HCT116 (cell line): Measurements from ENCODE around the gene MACF1. TPM values are rescaled to one million over a fixed set of nuclear protein-coding genes. Genes with fewer than 3 reads are reported as not detected.

Source experiments
- ATAC-seq: fragments of 200-7000 bp; cut with Tn5 transposase; 2 replicates; pipeline ENCODE4 v1.9.1; 2020; ENCODE audit warnings: mild to moderate bottlenecking, moderate library complexity
- BruUV-seq: library from RNA; stranded (reverse); fragments of 400-500 nt; replicated peaks from 2 replicates; lab custom pipeline; 2021; lab: Mats Ljungman, UMichigan
- CTCF ChIA-PET: fragments of 300-600 bp; sonication (Branson Sonifier 250); formaldehyde crosslinking; loops from one replicate; lab custom pipeline; 2021; ENCODE audit warnings: antibody characterized with exemption; lab: Charles Lee
- POLR2A ChIA-PET: fragments of 300-600, 350-600 bp; sonication (Branson Sonifier 250); formaldehyde crosslinking; loops from one replicate; lab custom pipeline; 2021; ENCODE audit warnings: antibody characterized with exemption; lab: Charles Lee
- RAD21 ChIA-PET, 2 experiments: fragments of 300-600 bp; sonication (Branson Sonifier 250); formaldehyde crosslinking; loops; one replicate each; lab custom pipeline; 2023; ENCODE audit warnings: low total read pairs in 2 of 2; ENCODE audit not compliant: uncharacterized antibody in 2 of 2, unreplicated experiment in 2 of 2, low non-redundant PET in 1 of 2; lab: Charles Lee
- DNase-seq: peaks from one replicate; pipeline ENCODE4 v3.0.0-alpha.2; 2010; ENCODE audit warnings: low read depth, low spot score
- H2AFZ ChIP-seq: fragments of 200-600 bp; shearing (Covaris generic), sonication (generic); 2 replicates; pipeline ENCODE4 v1.6.1; 2017; ENCODE audit warnings: low read depth, mixed run types, mixed read lengths, antibody characterized with exemption, low read length; ENCODE audit not compliant: poor library complexity, severe bottlenecking
- H3K27ac ChIP-seq: 2 replicates; pipeline ENCODE4 v1.5.1; 2012; ENCODE audit warnings: low read depth, low read length
- H3K27me3 ChIP-seq: fragments of 200-600 bp; sonication (generic); 2 replicates; pipeline ENCODE4 v1.6.1; 2016; ENCODE audit warnings: mixed run types, low read length, mixed read lengths; ENCODE audit not compliant: insufficient read depth
- H3K36me3 ChIP-seq, 2 experiments: fragments of 200-500 bp in 1 of 2; fragments of 200-600 bp in 1 of 2; sonication (Bioruptor generic) in 1 of 2; sonication (generic) in 1 of 2; 2 replicates each; pipeline versions ENCODE4 v1.5.1 to v1.6.1; 2014 to 2016; ENCODE audit warnings: low read length in 2 of 2, inconsistent platforms in 1 of 2, mixed read lengths in 1 of 2, mixed run types in 1 of 2; ENCODE audit not compliant: insufficient read depth in 2 of 2, control insufficient read depth in 1 of 2
- H3K4me1 ChIP-seq, 2 experiments: fragments of 200-600 bp in 1 of 2; sonication (generic) in 1 of 2; 2 replicates each; pipeline versions ENCODE4 v1.5.1 to v1.6.1; 2012 to 2017; ENCODE audit warnings: low read length in 2 of 2, inconsistent platforms in 1 of 2, mild to moderate bottlenecking in 1 of 2, mixed read lengths in 1 of 2, mixed run types in 1 of 2, moderate library complexity in 1 of 2; ENCODE audit not compliant: insufficient read depth in 2 of 2, control insufficient read depth in 1 of 2
- H3K4me2 ChIP-seq: fragments of 200-600 bp; sonication (generic); 2 replicates; pipeline ENCODE4 v1.6.1; 2017; ENCODE audit warnings: mixed run types, low read length, mixed read lengths
- H3K4me3 ChIP-seq, 2 experiments: fragments of 200-600 bp in 1 of 2; sonication (generic) in 1 of 2; replicated peaks in 1 of 2; 2 replicates each; pipeline ENCODE4 v1.5.1; 2011 to 2016; ENCODE audit warnings: low read length in 2 of 2, control low read depth in 1 of 2, low read depth in 1 of 2, mild to moderate bottlenecking in 1 of 2, mixed read lengths in 1 of 2, mixed run types in 1 of 2
- H3K79me2 ChIP-seq: fragments of 200-600 bp; sonication (generic); 2 replicates; pipeline ENCODE4 v1.6.1; 2017; ENCODE audit warnings: mild to moderate bottlenecking, mixed run types, low read length, moderate library complexity, mixed read lengths; ENCODE audit not compliant: insufficient read depth
- H3K9ac ChIP-seq: fragments of 200-600 bp; sonication (generic); 2 replicates; pipeline ENCODE4 v1.6.1; 2016; ENCODE audit warnings: low read length, mixed read lengths
- H3K9me2 ChIP-seq: fragments of 200-600 bp; sonication (generic), shearing (Covaris generic); 2 replicates; pipeline ENCODE4 v1.6.1; 2017; ENCODE audit warnings: mixed run types, mild to moderate bottlenecking, moderate library complexity; ENCODE audit not compliant: insufficient read depth
- H3K9me3 ChIP-seq, 2 experiments: fragments of 200-500 bp in 1 of 2; fragments of 200-600 bp in 1 of 2; sonication (Bioruptor generic) in 1 of 2; sonication (generic) in 1 of 2; 2 replicates each; pipeline ENCODE4 v1.6.1; 2014 to 2017; ENCODE audit warnings: low read length in 2 of 2, mixed read lengths in 2 of 2, inconsistent platforms in 1 of 2, low read depth in 1 of 2, mild to moderate bottlenecking in 1 of 2, mixed run types in 1 of 2, moderate library complexity in 1 of 2; ENCODE audit not compliant: control insufficient read depth in 1 of 2, insufficient read depth in 1 of 2
- H4K20me1 ChIP-seq: fragments of 200-600 bp; sonication (generic), shearing (Covaris generic); 2 replicates; pipeline ENCODE4 v1.6.1; 2017; ENCODE audit warnings: mixed run types, mild to moderate bottlenecking, moderate library complexity; ENCODE audit not compliant: insufficient read depth
- ATF3 ChIP-seq: IDR thresholded peaks from 2 replicates; pipeline ENCODE4 v1.6.1; 2012
- ELF1 ChIP-seq: IDR thresholded peaks from 2 replicates; pipeline ENCODE4 v1.6.1; 2012; ENCODE audit warnings: low read depth, borderline replicate concordance
- EZH2phosphoT487 ChIP-seq: fragments of 200-600 bp; IDR thresholded peaks from 2 replicates; pipeline ENCODE4 v1.6.1; 2018; ENCODE audit warnings: antibody characterized with exemption, borderline replicate concordance
- FOSL1 ChIP-seq: IDR thresholded peaks from 2 replicates; pipeline ENCODE4 v1.6.1; 2012; ENCODE audit warnings: low read depth
- RAD21 ChIP-seq: IDR thresholded peaks from 2 replicates; pipeline ENCODE4 v1.6.1; 2012; ENCODE audit warnings: low read depth, mild to moderate bottlenecking
- REST ChIP-seq: IDR thresholded peaks from 2 replicates; pipeline ENCODE4 v1.6.1; 2012; ENCODE audit warnings: low read depth
- SP1 ChIP-seq: IDR thresholded peaks from 2 replicates; pipeline ENCODE4 v1.6.1; 2012; ENCODE audit warnings: low read depth
- SRF ChIP-seq: IDR thresholded peaks from 2 replicates; pipeline ENCODE4 v1.6.1; 2012; ENCODE audit warnings: low read depth
- TCF7L2 ChIP-seq: IDR thresholded peaks from 2 replicates; pipeline ENCODE4 v1.7.0; 2011; ENCODE audit warnings: borderline replicate concordance, inconsistent platforms; ENCODE audit not compliant: insufficient read depth, insufficient read length; ENCODE audit errors: extremely low read depth
- ZBTB33 ChIP-seq: IDR thresholded peaks from 2 replicates; pipeline ENCODE4 v1.6.1; 2011; ENCODE audit warnings: mild to moderate bottlenecking, low read length, moderate library complexity; ENCODE audit not compliant: insufficient replicate concordance; ENCODE audit errors: extremely low read depth
- intact Hi-C: fragments of 100-400 bp; cut with micrococcal nuclease; formaldehyde crosslinking; loops from 2 replicates; pipeline ENCODE4 v1.10.0; 2022
- total RNA-seq: library from RNA; stranded (reverse); gene quantifications from one replicate; pipeline ENCODE4 v1.2.1, GENCODE V29; 2021; ENCODE audit not compliant: unreplicated experiment

The MACF1 gene
- total RNA-seq, 1 experiment from 2014 or later, result 146 TPM

GRCh38 chr1:39508266-39508665 lies 303.8 kb downstream of the MACF1 start (continued):
- TF ChIP-seq TCF7L2 (no peak), EZH2phosphoT487 (no peak), RAD21 (no peak), ZBTB33 (no peak), SP1 (no peak)

GRCh38 chr1:39508857-39509305 lies 304.4 kb downstream of the MACF1 start:
- no peak for ATAC-seq
- CTCF ChIA-PET, result no interaction called here
- H4K20me1 ChIP-seq, result no peaks in the 10 kb centered on the region
- no peaks in the 10 kb centered on the region for H3K4me1 ChIP-seq
- no peaks in the 10 kb centered on the region for H3K9me2 ChIP-seq
- no TSS peak for BruUV-seq
- H3K9me3 ChIP-seq, result no peaks in the 10 kb centered on the region
- RAD21 ChIA-PET, result interaction anchor here in 1 of 2 experiments (1.0 kb wide), 1 partner anchor 410 kb away, joined by 3 read pairs; no protein-coding TSS in a partner anchor
- no peak overlapping the region for H3K9ac ChIP-seq
- no peaks in the 10 kb centered on the region for H3K36me3 ChIP-seq
- POLR2A ChIA-PET, result no interaction called here
- intact Hi-C loops, result no loop called here
- no peak for DNase-seq
- H3K4me2 ChIP-seq, result no peak overlapping the region
- H3K27me3 ChIP-seq, result no peaks in the 10 kb centered on the region
- H3K79me2 ChIP-seq, result no peaks in the 10 kb centered on the region
- no peak overlapping the region for H3K27ac ChIP-seq
- no peak overlapping the region for H3K4me3 ChIP-seq
- TF ChIP-seq ATF3, result no peak
- no peak for TF ChIP-seq REST
- no peak for TF ChIP-seq SRF
- TF ChIP-seq ELF1, result no peak
- no peak for TF ChIP-seq TCF7L2
- TF ChIP-seq FOSL1, result no peak
- TF ChIP-seq, all 23 proteins: peak for 0
- no peak overlapping the region for H2AFZ ChIP-seq
